Limb (tissue), 2 donors: ENCODE measurements around the gene ITM2C.

Source experiments
- DNase-seq, 2 donors: peaks; one replicate each; pipeline ENCODE4 v3.0.0-alpha.2; 2016; ENCODE audit errors: extremely low spot score in 2 of 2

ITM2C gene

DNA sequence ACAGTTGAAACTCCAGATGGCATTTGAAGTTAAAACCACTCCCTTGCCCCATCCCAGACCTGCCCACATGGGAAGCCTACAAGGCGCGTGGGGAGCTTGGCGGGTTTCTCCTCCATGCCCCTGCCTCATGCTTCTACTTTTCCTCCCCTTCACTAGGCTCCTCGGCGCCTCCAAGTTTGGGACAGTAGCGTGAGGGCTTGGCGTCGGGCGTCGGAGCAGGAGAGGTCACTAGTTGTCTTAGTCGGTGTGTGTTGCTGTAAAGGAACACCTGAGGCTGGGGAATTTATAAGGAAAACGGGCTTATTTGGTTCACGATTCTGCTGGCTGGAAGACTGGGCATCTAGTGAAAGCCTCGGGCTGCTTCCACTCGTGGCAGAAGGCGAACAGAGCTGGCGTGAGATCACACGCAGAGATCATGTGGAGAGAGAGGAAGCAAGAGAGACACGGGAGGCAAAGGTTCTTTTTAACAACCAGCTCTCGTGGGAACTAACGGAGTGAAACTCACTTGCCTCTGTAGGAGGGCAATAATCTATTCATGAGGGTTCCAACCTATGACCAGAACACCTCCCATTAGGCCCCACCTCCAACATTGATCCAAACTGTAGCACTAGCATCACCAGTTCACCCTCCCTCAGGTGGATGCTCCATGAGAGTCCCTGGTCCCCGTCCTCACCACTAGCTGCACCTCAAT, 25.3 kb downstream of the ITM2C start:
- no peak for DNase-seq

DNA sequence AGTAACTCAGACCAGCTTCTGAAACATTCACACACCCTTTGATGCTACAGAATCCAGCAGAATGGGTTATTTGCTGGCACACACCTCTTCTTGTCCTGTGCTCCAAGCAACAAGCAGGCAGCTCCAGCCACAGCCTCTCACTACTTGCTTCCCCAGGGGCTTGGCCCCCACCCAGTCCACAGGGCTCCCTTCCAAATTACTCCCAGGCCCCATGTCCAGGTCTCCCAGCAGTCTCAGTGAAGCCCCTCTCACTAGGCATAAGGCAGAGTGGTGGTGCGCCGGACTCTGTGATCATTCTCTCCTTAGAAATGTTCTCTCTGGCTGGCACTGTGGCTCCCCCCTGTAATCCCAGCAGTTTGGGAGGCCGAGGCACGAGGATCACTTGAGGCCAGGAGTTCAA, 25.9 kb downstream of the ITM2C start:
- no peak for DNase-seq

DNA sequence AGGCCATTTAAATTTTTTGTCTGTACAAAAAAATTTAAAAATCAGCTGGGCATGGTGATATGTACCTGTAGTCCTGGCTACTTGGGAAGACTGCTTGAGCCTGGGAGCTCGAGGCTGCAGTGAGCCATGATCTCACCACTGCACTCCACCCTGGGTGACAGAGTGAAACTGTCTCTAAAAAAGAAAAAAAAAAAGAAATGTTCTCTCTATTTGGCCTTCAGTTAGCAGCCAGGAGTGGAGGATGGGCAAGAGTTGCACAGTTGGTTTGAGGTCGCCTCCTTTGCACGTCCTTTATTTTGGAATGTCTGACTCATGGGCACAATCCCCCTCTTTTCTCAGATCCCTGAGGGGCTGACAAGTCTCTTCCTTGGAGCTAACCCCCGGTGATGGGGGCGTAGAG, 26.3 kb downstream of the ITM2C start:
- DNase-seq = no peak

DNA sequence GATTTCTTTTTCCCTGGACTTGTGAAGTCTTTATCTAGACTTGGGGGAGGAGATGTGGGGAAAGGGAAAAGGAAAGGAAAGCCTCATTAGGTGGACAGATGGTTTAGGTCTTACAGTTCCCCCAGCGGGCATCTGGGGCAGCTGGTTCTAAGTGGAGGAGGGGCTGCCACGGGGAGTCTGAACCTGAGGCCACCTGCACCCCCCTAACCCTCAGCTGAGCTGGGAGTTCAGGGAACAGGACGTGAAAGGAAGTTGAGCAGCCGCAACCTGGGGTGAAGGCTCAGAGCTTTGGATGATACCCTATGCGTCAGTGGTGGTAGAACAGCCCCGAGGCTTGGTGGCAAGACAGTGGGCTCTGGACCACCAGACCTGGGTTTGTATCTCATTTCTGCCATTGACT, 26.8 kb downstream of the ITM2C start:
- no peak for DNase-seq

DNA sequence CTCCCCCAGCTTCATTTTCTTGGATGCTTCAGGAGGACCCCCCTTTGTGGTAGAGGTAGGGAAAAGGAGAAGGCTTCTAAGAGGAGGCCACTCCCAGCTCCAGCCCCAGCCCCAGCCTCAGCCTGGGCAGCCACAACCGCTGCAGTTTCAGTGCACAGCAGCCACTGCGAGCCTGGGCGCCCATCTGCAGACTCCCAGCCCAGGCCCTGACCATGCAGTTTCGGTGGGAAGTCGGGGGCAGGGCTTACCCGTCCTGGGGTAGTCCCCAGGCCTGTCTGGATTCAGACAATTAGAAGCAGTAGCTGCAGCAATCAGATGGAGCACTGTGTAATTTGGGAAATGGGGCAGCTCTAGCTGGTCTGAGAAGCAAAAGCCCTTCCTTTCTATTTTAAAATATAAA, 28.6 kb downstream of the ITM2C start:
- no peak for DNase-seq

DNA sequence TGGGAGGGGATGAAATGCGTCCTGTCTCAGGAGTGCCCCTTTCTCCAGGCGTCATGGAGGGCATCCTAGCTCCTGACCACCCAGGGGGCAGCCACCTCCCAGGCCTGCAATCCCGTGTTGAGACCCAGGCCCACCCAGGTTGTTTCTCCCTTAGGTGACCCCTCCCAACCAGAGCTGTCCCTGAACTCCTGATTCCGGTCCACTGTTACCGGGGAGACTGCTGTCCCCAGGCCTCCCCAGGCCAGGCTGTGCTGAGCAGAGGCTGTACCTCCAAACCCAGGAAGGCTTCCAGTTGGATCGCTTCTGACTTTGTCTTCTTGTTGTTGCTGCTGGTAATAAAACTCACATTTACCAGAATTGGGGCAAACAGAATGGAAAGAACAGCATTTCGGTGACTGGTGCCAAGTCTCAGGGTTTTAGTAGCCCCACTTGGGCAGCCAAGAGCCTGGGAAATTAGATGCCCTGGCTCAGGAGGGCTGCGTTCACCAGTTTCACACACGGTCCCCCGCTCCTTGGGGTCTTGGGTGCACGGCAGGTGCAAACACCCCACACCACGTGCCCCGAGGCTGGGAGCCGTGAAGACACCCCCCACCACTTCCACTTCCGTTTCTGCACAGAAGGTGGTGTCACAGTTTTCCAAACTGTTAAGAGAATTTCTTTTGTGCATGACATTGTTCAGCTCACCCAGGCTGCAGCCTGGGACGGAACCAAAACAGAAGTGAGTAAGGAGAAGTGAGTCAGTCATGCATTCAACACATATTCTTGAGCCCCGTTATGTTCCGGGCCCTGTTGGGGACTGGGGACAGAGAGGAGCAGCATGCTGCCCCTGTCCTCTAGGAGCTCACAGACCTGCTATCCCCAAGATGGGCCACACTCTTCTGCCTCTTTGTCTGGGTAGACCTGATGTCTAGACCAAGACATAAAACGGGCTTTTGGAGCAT, 29.4 kb downstream of the ITM2C start:
- DNase-seq = peak in 1 of 2 donors; percentile 21

DNA sequence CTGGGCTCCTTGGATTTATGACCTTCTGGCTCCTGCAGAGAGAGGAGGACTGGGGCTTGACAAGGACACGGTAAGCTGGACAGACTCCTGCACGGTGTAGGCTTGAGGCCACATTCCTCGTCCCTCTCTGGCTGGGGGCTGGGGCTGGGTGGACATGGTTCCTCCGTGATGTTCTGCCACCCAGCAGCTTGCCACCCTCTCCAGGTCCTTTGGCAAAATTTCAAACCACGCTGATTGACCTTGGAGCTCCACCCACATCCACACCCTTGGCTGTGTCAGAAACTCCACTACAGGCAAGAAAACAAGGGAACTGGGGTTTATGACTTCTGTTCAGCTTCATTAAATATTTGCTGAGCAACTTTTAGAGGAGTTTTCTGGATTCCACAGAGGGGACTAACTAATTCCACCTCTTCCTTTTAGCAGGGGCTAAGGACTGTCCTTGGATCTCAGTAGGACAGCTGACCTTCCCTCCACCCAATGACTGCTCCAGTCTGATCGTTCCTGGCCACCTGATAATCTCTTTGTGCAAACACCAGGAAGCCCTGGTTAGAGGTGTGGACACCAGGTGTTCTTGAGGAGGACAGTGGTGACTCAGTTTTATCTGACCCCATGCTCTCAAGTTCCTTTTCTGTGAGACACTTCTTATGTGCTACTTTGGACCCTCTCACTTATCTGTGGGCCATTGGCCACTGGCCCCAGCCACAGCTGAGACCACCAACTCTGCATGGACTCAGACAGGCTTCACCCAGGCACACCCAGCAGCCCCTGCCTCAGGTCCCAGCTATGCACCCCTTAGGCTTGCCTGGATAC, 31.0 kb downstream of the ITM2C start:
- DNase-seq = peak in 1 of 2 donors; percentile 16

DNA sequence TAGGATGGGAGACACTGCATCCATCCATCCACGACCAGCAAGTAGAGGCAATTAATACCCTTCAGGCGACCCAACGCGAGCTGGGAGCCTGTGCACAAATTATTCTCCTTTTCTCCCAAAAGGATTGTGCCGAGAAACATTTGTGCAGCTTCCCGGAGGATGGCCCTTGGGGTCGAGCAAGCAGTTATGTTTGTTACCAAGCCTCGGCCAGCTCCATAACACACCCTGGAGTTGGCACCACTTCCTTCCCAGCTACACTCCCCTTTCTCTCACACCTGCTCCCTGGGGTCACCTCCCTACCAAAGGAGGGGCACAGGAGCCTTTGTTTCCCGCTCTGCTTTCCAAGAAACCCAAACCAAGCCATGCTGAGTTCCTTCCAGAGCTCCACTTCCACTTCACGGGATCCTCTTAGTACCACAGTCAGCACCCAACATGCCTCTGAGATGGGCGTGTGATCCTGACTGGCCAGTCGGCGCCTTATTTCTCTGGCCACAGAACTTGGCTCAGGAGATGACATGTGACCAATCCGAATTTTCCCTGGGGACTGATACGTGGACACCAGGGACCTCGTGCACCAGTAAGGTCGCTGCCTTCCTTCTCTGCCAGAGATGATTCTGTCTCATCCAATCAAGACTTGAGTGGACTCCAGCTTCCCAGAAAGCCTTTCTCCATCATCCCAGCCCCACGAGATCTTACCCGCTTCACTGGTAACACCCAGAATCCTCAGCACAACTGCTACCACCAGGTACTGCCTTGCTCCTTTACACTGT, 31.8 kb downstream of the ITM2C start:
- peak in 1 of 2 donors; percentile 16 for DNase-seq

DNA sequence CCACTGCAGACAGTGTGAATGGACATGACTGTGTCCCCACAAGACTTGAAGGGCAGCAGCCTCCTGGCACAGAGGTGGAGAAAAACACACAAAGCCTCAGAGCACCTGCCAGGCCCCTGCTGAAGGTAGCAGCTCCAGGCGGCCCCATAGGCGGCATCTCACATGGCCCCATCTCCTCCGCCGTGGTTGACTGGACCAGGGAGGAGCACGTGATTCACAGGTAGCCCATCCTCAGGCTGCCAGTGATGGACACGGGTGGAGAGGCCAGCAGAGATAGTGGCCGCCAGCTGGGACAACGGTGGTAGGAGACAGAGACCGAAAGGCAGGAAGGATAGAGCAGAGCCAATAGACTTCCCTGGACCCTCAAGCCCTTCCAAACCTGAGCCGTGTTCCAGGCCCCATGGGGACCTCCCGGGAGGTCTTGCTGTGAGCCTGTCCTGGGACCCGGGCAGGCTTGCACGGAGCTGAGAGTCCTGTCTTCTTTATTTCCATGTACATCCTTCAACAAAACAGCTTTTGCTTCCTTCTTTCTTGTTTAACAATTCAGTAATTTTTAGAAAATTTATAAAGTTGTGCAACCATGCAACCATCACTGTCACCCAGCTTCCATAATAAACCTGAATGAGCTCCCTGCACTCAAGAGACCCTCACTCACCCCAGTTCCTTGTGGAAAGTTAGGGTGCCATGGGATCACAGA, 33.4 kb downstream of the ITM2C start:
- DNase-seq = peak in 1 of 2 donors; percentile 9

DNA sequence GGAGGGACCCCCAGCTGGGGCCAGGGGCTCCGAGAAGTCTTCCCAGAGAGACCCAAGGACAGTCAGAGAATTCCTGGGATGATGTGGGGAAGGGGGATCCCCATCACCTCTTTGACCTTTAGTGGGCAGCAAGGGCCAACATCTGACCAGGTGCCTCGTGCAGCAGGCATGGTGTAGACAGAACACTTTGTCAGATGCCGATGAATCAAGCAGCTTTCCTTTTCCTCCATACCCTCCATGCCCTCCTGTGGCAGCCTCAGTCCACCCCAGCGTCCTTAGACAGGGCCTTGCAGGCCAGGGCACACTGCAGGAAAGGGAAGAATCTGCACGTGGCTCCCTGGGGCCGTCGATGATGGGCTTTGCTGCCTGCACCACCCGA, 34.0 kb downstream of the ITM2C start:
- DNase-seq = peak in 1 of 2 donors; percentile 17

DNA sequence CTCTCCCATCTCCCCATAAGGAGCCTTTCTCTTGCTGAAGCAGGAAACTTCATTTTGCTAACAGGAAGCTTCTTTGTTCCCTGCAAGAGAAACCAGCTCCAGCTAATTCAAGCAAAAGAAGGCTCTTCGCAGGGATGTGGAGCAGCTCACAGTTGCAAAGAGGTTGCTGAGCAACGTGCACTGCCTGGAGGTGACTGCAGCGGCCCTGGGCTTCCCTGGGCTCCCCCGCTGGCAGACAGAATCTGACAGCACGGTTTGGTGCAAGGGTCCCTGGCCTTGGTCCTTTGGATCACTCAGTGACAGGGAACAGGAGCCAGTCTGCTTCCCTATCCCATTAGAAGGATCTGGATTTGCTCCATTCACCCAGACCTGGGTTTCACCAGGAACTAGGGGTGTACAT, 34.5 kb downstream of the ITM2C start:
- DNase-seq = peak in 1 of 2 donors; percentile 35

DNA sequence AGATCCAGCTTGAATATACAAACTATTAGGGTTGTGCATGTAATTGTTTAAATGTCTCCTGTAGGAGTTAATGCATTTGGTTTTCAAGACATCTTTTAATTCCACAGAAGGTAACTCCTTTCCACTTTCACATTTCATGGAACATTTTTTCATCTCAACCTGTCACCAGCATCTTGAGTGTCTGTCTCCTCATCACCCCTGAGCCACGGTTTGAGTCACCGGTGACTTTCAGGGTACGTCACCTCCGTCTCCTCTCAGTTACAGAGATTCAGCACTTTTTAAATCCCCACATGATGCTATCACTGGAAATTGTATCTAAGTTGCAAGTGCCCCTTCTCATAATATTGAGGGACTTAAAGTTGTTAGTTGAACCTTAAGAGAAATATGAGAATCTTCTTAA, 35.0 kb downstream of the ITM2C start:
- peak in 1 of 2 donors; percentile 2 for DNase-seq

DNA sequence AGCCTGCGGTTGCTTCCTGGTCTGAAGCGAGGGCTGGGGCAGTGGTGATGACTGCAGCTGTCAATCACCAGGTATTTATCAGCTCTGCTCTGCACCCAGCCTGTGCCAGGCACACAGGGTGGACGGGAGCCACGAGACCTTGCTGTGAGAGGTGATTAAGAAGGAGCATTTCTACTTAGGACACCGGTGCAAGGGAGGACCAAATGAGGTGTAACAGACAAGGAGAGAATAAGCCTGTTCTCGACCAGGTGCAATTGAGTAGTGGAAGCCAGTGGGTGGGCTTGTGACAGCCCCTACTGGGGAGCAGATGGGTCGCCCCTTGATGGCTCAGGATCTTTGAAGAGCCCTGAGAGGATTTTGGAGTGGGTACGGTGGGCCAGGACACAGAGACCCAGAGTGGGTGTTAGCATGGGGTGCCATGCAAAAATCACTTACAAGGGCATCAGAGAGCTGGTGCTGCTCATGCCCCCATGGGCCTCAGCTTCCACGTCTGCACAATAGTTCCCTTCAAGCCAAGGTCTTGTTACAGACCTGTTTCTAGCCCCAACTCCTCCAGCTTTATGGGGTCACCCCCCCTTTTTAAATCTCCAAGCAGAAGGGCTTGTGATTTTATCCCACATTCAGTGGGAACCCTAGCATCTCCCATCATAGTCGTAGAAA, 35.7 kb downstream of the ITM2C start:
- peak in 1 of 2 donors; percentile 8 for DNase-seq

DNA sequence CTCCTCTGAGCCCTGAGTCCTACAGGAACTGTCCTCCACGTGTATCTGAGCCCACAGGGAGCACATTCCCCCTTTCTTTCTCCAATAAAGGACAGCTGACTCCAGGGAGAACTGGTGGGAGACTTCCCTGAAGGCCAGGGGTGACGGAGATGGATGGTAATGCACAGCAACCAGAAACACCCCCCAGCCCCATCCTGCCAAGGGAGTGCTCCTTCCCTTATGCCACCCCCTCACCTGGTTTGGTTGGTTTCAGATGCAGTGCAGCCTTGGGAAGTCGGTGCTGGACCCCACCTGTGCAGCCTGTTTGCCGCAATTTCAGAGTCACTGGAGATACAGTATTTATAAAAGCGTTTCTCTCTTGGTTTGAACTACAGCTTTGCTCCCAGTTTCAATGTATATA, 36.3 kb downstream of the ITM2C start:
- peak in 1 of 2 donors; percentile 4 for DNase-seq

DNA sequence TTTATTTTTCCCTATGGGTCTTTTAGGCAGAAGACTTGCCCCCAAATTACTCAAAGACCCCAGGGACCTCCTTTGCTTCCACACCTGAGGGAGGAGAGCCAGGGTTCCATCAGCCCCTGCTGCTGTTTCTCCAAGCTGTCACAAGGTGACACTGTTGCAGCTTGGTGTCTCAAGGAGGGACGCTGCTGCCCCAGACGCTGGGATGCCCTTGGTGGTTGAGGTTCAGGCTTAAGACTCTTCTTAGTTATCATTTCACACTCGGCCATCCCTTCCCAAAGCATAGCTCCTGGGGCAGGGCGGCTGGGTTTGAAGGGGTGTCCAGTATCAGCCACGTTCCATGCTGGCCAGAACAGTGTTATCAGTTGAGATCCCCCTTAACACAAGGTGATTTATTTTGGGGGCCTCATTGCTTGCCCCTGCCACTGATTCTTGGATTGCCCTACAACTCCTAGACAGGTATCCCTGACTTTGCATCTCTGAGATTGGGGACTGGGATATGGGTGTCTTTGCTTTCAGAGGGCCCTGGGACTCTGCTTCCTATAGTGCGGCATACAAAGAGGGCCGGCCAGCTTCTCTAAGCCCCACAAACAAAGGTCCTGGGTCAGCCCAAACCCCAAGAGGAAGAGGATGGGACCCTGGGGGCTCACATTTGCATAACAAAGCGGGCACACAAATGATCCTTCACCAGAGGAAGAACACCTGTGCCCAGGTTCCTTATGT, 37.6 kb downstream of the ITM2C start:
- peak in 1 of 2 donors; percentile 25 for DNase-seq

DNA sequence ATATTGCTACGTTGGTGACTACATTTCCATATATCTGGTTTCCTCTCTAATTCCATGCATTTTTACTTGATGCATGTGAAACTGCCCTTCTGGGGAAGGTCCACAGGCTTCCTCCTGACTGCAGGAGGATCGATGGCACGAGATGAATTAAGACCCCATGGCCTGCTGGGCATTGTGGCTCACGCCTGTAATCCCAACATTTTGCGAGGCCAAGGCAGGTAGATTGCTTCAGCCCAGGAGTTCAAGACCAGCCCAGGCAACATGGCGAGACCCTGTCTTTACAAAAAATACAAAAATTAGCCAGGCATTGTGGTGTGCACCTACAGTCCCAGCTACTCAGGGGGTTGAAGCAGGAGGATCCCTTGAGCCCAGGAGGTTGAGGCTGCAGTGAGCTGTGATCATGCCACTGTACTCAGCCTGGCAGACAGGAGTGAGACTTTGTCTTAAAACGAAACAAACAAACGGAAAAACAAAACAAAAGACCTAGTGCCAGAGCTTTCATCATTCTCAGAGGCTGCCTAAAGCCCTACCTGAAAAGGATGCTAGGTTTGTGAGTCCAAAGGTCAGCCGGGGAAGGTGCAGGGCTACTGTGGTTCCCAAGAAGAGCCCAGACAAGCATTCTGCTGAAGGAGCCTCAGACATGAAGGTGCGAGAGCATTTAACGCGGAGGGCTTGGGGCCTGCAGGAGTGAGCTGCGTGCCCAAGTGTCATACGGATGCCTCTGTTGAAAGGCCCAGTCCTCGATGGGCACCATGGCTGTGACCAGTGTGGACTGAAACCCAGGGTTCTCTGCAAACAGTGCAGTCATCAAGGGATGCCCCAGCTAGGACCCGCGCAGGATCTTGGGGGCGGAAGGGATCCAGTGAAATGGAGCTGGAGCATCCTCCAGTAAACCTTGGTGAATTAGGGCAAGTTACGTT, 38.7 kb downstream of the ITM2C start:
- peak in 1 of 2 donors; percentile 14 for DNase-seq

DNA sequence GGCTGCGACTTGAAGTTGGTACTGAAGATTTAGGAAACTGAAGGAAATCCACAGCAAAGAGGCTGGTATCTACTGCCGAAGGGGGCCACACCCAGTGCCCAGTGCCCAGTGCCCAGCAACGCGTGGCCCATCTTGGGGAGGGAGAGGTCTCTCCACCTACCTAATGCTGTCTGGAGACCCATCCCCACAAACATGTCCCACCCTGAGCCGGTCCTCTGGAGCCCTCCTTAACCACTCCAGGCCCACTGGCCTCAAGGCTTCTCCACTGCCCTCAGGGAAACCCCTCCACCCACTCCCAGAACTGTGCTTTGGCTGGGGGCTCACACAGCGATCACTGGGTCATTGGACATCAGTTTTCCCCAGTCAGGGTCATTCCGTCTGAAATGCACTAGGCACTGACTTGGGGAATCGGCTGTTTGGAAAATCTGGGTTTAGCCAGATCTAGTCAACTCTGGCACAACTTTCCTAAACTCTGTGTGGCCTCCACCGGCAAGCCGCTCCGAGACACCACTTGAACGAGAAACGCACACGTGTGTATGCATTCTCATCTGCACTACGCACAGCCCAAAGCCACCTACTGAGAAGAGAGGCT, 40.2 kb downstream of the ITM2C start:
- peak in 1 of 2 donors; percentile 7 for DNase-seq
